HG02759 (cell line): Measurements from ENCODE around the gene SETDB1.
A peak's percentile ranks its signal among the peaks of the same experiment; 100 is the strongest.
"Not testable (repeated sequence)": the region's sequence is repeated elsewhere in the genome, so short reads cannot be mapped to it uniquely, and the experiment has no call there.

ENCODE experiments used
- ATAC-seq: cut with Tn5 transposase; IDR thresholded peaks from one replicate; pipeline ENCODE4 v1.9.1; 2021; ENCODE audit warnings: mild to moderate bottlenecking, moderate library complexity; ENCODE audit not compliant: unreplicated experiment

SETDB1 gene

GRCh38 chr1:150928775-150929174 lies 2.6 kb downstream of the SETDB1 start:
- ATAC-seq, result not testable (repeated sequence)

GRCh38 chr1:150931773-150932172 lies 5.6 kb downstream of the SETDB1 start:
- no peak for ATAC-seq

GRCh38 chr1:150944856-150945255 lies 18.7 kb downstream of the SETDB1 start:
- ATAC-seq, result no peak

GRCh38 chr1:150954708-150955107 lies 28.5 kb downstream of the SETDB1 start:
- no peak for ATAC-seq

- ATAC-seq, result no peak
Observed at GRCh38 chr1:150955280-150955679, 29.1 kb downstream of the SETDB1 start.

- no peak for ATAC-seq
Observed at GRCh38 chr1:150957666-150958065, 31.5 kb downstream of the SETDB1 start.

GRCh38 chr1:150960646-150961045 lies 34.5 kb downstream of the SETDB1 start:
- no peak for ATAC-seq

- ATAC-seq, result no peak
Observed at GRCh38 chr1:150961756-150962155, 35.6 kb downstream of the SETDB1 start.

GRCh38 chr1:150963321-150964163 lies 37.4 kb downstream of the SETDB1 start:
- ATAC-seq, result no peak

GRCh38 chr1:150964164-150964489 lies 38.0 kb downstream of the SETDB1 start:
- no peak for ATAC-seq

- no peak for ATAC-seq
Observed at GRCh38 chr1:150965605-150966004, 39.4 kb downstream of the SETDB1 start.

- ATAC-seq, result no peak
Observed at GRCh38 chr1:150966011-150966410, 39.8 kb downstream of the SETDB1 start.

GRCh38 chr1:150967936-150968335 lies 41.8 kb downstream of the SETDB1 start:
- ATAC-seq, result no peak

- no peak for ATAC-seq
Observed at GRCh38 chr1:150968491-150968890, 42.3 kb downstream of the SETDB1 start.

GRCh38 chr1:150969626-150970025 lies 43.5 kb downstream of the SETDB1 start:
- ATAC-seq, result no peak

GRCh38 chr1:150970808-150971582 lies 44.8 kb downstream of the SETDB1 start:
- no peak for ATAC-seq

- no peak for ATAC-seq
Observed at GRCh38 chr1:150971583-150972416, 45.6 kb downstream of the SETDB1 start.

- no peak for ATAC-seq
Observed at GRCh38 chr1:150972417-150972940, 46.3 kb downstream of the SETDB1 start.

- ATAC-seq, result no peak
Observed at GRCh38 chr1:150973258-150973835, 47.2 kb downstream of the SETDB1 start.

- peak; percentile 47 for ATAC-seq
Observed at GRCh38 chr1:150973836-150974579, 47.8 kb downstream of the SETDB1 start.
